GM12878 (cell line): ENCODE measurements around the gene TBC1D9B. TPM values are rescaled to one million over a fixed set of nuclear protein-coding genes. Genes with fewer than 3 reads are reported as not detected.

Experiments
- ATAC-seq: fragments of 200-7000 bp; cut with Tn5 transposase; 3 replicates; pipeline ENCODE4 v1.9.1; 2020; ENCODE audit warnings: mild to moderate bottlenecking, moderate library complexity
- BruUV-seq: library from RNA; stranded (reverse); fragments of 400-500 nt; replicated peaks from 2 replicates; lab custom pipeline; 2021; lab: Mats Ljungman, UMichigan
- CTCF ChIA-PET: fragments of 300-600 bp; sonication (Branson Sonifier 250); formaldehyde crosslinking; extraction: SDS; loops from one replicate; lab custom pipeline; 2021; ENCODE audit warnings: inconsistent platforms; lab: Yijun Ruan, JAX
- POLR2A ChIA-PET: fragments of 350-600 bp; formaldehyde crosslinking; extraction: SDS; loops from one replicate; lab custom pipeline; 2021; ENCODE audit warnings: inconsistent platforms; lab: Charles Lee
- RAD21 ChIA-PET: fragments of 300-600 bp; sonication (Branson Sonifier 250); formaldehyde crosslinking; loops from one replicate; lab custom pipeline; 2023; ENCODE audit warnings: antibody characterized with exemption; ENCODE audit not compliant: unreplicated experiment; lab: Charles Lee
- SMC1A ChIA-PET: fragments of 300-600 bp; sonication (Branson Sonifier 250); formaldehyde crosslinking; loops from one replicate; lab custom pipeline; 2023; ENCODE audit not compliant: unreplicated experiment, uncharacterized antibody; lab: Charles Lee
- DNase-seq: peaks from one replicate; pipeline ENCODE4 v3.0.0-alpha.2; 2011; ENCODE audit warnings: low read depth, low spot score
- FAIRE-seq: peaks from 3 replicates; lab custom pipeline; 2011; peaks lifted over from hg19 to GRCh38; lab: Jason Lieb, UNC
- H2AFZ ChIP-seq: 2 replicates; pipeline ENCODE4 v1.6.0; 2011; ENCODE audit warnings: low read depth, low read length, control low read depth; ENCODE audit not compliant: control insufficient read depth
- H3K27ac ChIP-seq: 2 replicates; pipeline ENCODE4 v1.5.1; 2011; ENCODE audit warnings: control low read depth; ENCODE audit not compliant: control insufficient read depth, insufficient read depth
- H3K27me3 ChIP-seq, 2 experiments: replicated peaks in 1 of 2; 2 replicates each; pipeline versions ENCODE4 v1.6.0 to v1.6.1; 2011; ENCODE audit warnings: low read length in 1 of 2; ENCODE audit not compliant: control insufficient read depth in 2 of 2, insufficient read depth in 2 of 2
- H3K36me3 ChIP-seq, 2 experiments: 2 replicates each; pipeline ENCODE4 v1.5.1; 2011; ENCODE audit warnings: low read length in 1 of 2; ENCODE audit not compliant: control insufficient read depth in 2 of 2, insufficient read depth in 2 of 2
- H3K4me1 ChIP-seq: 2 replicates; pipeline ENCODE4 v1.6.1; 2011; ENCODE audit warnings: mild to moderate bottlenecking, low read length, moderate library complexity, mixed read lengths; ENCODE audit not compliant: control insufficient read depth, insufficient read depth
- H3K4me2 ChIP-seq: 2 replicates; pipeline ENCODE4 v1.6.0; 2011; ENCODE audit warnings: control low read depth; ENCODE audit not compliant: control insufficient read depth, insufficient read depth
- H3K4me3 ChIP-seq: fragments of 200-600 bp; sonication (generic); 2 replicates; pipeline ENCODE4 v1.5.1; 2016
- H3K79me2 ChIP-seq: 2 replicates; pipeline ENCODE4 v1.6.0; 2011; ENCODE audit warnings: low read length; ENCODE audit not compliant: control insufficient read depth, insufficient read depth
- H3K9ac ChIP-seq: 2 replicates; pipeline ENCODE4 v1.8.0; 2011; ENCODE audit warnings: low read length, control low read depth, mixed read lengths; ENCODE audit not compliant: control insufficient read depth, insufficient read depth
- H3K9me3 ChIP-seq: replicated peaks from 3 replicates; pipeline ENCODE4 v1.5.1; 2011; ENCODE audit warnings: mild to moderate bottlenecking, low read length; ENCODE audit not compliant: control insufficient read depth, insufficient read depth
- H4K20me1 ChIP-seq: 2 replicates; pipeline ENCODE4 v1.6.0; 2011; ENCODE audit not compliant: control insufficient read depth, insufficient read depth
- ATF7 ChIP-seq: fragments of 450-650 bp; IDR thresholded peaks from 2 replicates; pipeline ENCODE4 v1.6.1; 2016; ENCODE audit warnings: low read depth, mild to moderate bottlenecking
- CBX3 ChIP-seq: fragments of 200-600 bp; sonication (generic); IDR thresholded peaks from 2 replicates; pipeline ENCODE4 v1.6.1; 2016; ENCODE audit warnings: low read depth, borderline replicate concordance
- CEBPZ ChIP-seq: fragments of 150-350 bp; IDR thresholded peaks from 2 replicates; pipeline ENCODE4 v1.6.1; 2016; ENCODE audit warnings: low read depth, low read length
- ELK1 ChIP-seq: IDR thresholded peaks from 2 replicates; pipeline ENCODE4 v1.6.1; 2012; ENCODE audit warnings: low read depth, low read length, improper control_type of control experiment
- EP300 ChIP-seq, 2 experiments: fragments of 150-350 bp in 1 of 2; IDR thresholded peaks; 2 replicates each; pipeline ENCODE4 v1.6.1; 2011 to 2012; ENCODE audit warnings: low read depth in 2 of 2, low read length in 2 of 2, borderline replicate concordance in 1 of 2, improper control_type of control experiment in 1 of 2, inconsistent platforms in 1 of 2; ENCODE audit not compliant: control insufficient read depth in 1 of 2
- IRF4 ChIP-seq: IDR thresholded peaks from 2 replicates; pipeline ENCODE4 v1.6.1; 2011; ENCODE audit warnings: low read depth, low read length
- PAX8 ChIP-seq: fragments of 450-650 bp; IDR thresholded peaks from 2 replicates; pipeline ENCODE4 v1.6.1; 2017; ENCODE audit warnings: mild to moderate bottlenecking, moderate library complexity
- SIX5 ChIP-seq: IDR thresholded peaks from 2 replicates; pipeline ENCODE4 v1.6.1; 2011; ENCODE audit warnings: mild to moderate bottlenecking, low read depth, low read length, moderate library complexity; ENCODE audit not compliant: severe bottlenecking
- SPI1 ChIP-seq: IDR thresholded peaks from 2 replicates; pipeline ENCODE4 v1.6.1; 2011; ENCODE audit warnings: low read depth, mild to moderate bottlenecking, low read length, moderate library complexity, borderline replicate concordance; ENCODE audit not compliant: insufficient read depth
- SUZ12 ChIP-seq: fragments of 200-600 bp; sonication (generic); IDR thresholded peaks from one replicate; pipeline ENCODE4 v1.6.1; 2018; ENCODE audit warnings: antibody characterized with exemption, mild to moderate bottlenecking; ENCODE audit not compliant: unreplicated experiment
- TARDBP ChIP-seq: IDR thresholded peaks from 2 replicates; pipeline ENCODE4 v1.6.1; 2016; ENCODE audit warnings: borderline replicate concordance
- TBL1XR1 ChIP-seq: IDR thresholded peaks from 2 replicates; pipeline ENCODE4 v1.6.1; 2012; ENCODE audit warnings: low read depth, low read length, improper control_type of control experiment
- ZBTB40 ChIP-seq: fragments of 450-650 bp; IDR thresholded peaks from 2 replicates; pipeline ENCODE4 v1.6.1; 2016; ENCODE audit warnings: mild to moderate bottlenecking, moderate library complexity, borderline replicate concordance
- WGBS: methylation state at CpG from one replicate; pipeline ENCODE4 v1.1.6; 2016; ENCODE audit warnings: low lambda C conversion rate; ENCODE audit not compliant: insufficient replicate concordance, insufficient coverage; ENCODE audit errors: missing lambda C conversion rate; 5-methylcytosine and 5-hydroxymethylcytosine counted together
- in situ Hi-C: fragments of 300-500 bp; cut with MboI; formaldehyde crosslinking; loops from 9 replicates; pipeline ENCODE4 v1.14.3; 2018; ENCODE audit warnings: mixed read lengths
- intact Hi-C: fragments of 100-400 bp; cut with micrococcal nuclease; formaldehyde crosslinking; loops from one replicate; pipeline ENCODE4 v1.14.2; 2022; ENCODE audit not compliant: unreplicated experiment
- polyA plus RNA-seq, 11 experiments: library from polyadenylated mRNA; depleted of rRNA in 4 of 11; unstranded in 6 of 11; stranded (reverse) in 5 of 11; fragments of >200 nt; fragmentation: Nextera tagmentation in 4 of 11; fragmentation: Illumina TruSeq in 1 of 11; extraction: Ambion mirVana in 4 of 11; extraction: Trizol in 1 of 11; gene quantifications; 1 replicate in 1 of 11; 2 replicates in 10 of 11; pipeline versions ENCODE4 v1.2.1 to v1.2.3, GENCODE V29; 2011 to 2016; ENCODE audit warnings: inconsistent platforms in 2 of 11, missing spikeins in 2 of 11, low read depth in 1 of 11
- total RNA-seq, 4 experiments: library from RNA; depleted of rRNA in 3 of 4; stranded (reverse); fragments of >200 nt in 3 of 4; fragmentation: Illumina TruSeq in 1 of 4; extraction: Trizol in 1 of 4; gene quantifications; 2 replicates each; pipeline versions ENCODE4 v1.2.1 to v1.2.3, GENCODE V29; 2013 to 2021
- TF ChIP-seq, protein P1 (sequence below), 3 experiments: IDR thresholded peaks in 2 of 3; conservative IDR thresholded peaks in 1 of 3; 2 replicates each; pipeline ENCODE4 v1.5.1; 2011; ENCODE audit warnings: low read depth in 3 of 3, low read length in 3 of 3, mild to moderate bottlenecking in 3 of 3, control low read depth in 2 of 3, moderate library complexity in 2 of 3, inconsistent platforms in 1 of 3, mixed read lengths in 1 of 3; ENCODE audit not compliant: control insufficient read depth in 2 of 3, insufficient read depth in 1 of 3; ENCODE audit errors: extremely low read depth in 1 of 3

Gene TBC1D9B
- total and polyA plus RNA-seq, 10 of the 15 experiments (the other 5 are each of a cell fraction or from before 2014, with no cell fraction given) = 4.0 to 74.2 (median 34.6) TPM

DNA sequence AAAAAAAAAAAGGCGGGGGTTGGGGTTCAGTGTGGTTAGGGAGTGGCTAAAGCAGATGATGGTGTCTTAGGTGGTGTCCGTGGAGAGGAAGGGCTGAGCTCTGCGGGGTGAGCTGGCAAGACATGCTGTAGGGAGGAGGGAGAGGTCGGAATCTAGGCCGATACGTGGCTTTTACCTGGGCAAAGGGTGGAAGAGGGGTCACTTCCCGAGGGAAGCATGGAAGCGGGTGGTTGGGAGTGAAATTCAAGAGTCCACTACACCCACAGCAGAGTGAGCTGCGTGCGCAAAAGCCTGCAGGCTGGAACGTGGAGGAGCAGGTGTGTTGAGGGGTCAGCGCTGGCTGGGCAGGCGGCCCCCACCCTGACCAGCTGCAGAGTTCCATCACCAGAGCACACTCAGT lies 17.8 kb downstream of the TBC1D9B start:
- Histone ChIP-seq H3K9ac (no peak overlapping the region), H3K27me3 (no peaks in the 10 kb centered on the region)
- WGBS = over 99% methylated on average over 11 of the region's 13 CpGs
- TF ChIP-seq, protein P1, sequence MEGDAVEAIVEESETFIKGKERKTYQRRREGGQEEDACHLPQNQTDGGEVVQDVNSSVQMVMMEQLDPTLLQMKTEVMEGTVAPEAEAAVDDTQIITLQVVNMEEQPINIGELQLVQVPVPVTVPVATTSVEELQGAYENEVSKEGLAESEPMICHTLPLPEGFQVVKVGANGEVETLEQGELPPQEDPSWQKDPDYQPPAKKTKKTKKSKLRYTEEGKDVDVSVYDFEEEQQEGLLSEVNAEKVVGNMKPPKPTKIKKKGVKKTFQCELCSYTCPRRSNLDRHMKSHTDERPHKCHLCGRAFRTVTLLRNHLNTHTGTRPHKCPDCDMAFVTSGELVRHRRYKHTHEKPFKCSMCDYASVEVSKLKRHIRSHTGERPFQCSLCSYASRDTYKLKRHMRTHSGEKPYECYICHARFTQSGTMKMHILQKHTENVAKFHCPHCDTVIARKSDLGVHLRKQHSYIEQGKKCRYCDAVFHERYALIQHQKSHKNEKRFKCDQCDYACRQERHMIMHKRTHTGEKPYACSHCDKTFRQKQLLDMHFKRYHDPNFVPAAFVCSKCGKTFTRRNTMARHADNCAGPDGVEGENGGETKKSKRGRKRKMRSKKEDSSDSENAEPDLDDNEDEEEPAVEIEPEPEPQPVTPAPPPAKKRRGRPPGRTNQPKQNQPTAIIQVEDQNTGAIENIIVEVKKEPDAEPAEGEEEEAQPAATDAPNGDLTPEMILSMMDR (IDR thresholded peaks at IDR 0.05 in 2 of 3, conservative IDR thresholded peaks at IDR 0.05 in 1 of 3; ENCODE audit: control insufficient read depth in 2 of 3, extremely low read depth in 1 of 3, insufficient read depth in 1 of 3, low read depth in 3 of 3, low read length in 3 of 3) = no peak
- TF ChIP-seq EP300 (IDR thresholded peaks at IDR 0.05; ENCODE audit: borderline replicate concordance in 1 of 2, control insufficient read depth in 1 of 2, low read depth in 2 of 2, low read length in 2 of 2) (no peak), TARDBP (no peak), IRF4 (no peak), SUZ12 (no peak), CEBPZ (no peak), ZBTB40 (no peak), TBL1XR1 (no peak), ELK1 (no peak), SPI1 (no peak), CBX3 (no peak), ATF7 (no peak), SIX5 (no peak), PAX8 (no peak)

More for the DNA sequence above, 17.8 kb downstream of the TBC1D9B start:
- no TSS peak for BruUV-seq
- H4K20me1 ChIP-seq = no peaks in the 10 kb centered on the region
- no peak overlapping the region for H3K4me2 ChIP-seq
- ATAC-seq (no peak), FAIRE-seq (no peak), DNase-seq (no peak)
- H3K79me2 ChIP-seq = no peaks in the 10 kb centered on the region
- H3K4me1 ChIP-seq = no peaks in the 10 kb centered on the region
- peaks cover 15 to 41% of the 10 kb centered on the region in 2 experiments for H3K36me3 ChIP-seq
- ChIA-PET POLR2A (no interaction called here), RAD21 (no interaction called here), SMC1A (no interaction called here), CTCF (no interaction called here)
- H3K9me3 ChIP-seq = no peaks in the 10 kb centered on the region; the same call in 2 of the 3 replicates
- in situ Hi-C loops (no loop called here), intact Hi-C loops (no loop called here)
- H2AFZ ChIP-seq = no peak overlapping the region
- no peak overlapping the region for H3K4me3 ChIP-seq
- H3K27ac ChIP-seq = no peak overlapping the region
